ENCODE measurements around the gene GRIA1.

GRIA1 gene

GRCh38 chr5:153508700-153509099, 18.2 kb downstream of the GRIA1 start:
- no peak for DNase-seq (ENCODE audit: low read depth)
- TF ChIP-seq CTCF (IDR thresholded peaks at IDR 0.05; ENCODE audit: control insufficient read depth, insufficient read depth, low read depth, low read length, missing control alignments): no peak
- H3K4me3 ChIP-seq (ENCODE audit: control insufficient read depth, low read depth, low read length): no peak overlapping the region

- H3K4me3 ChIP-seq (ENCODE audit: control insufficient read depth, low read depth, low read length): no peak overlapping the region
- DNase-seq (ENCODE audit: low read depth): no peak
- TF ChIP-seq CTCF (IDR thresholded peaks at IDR 0.05; ENCODE audit: control insufficient read depth, insufficient read depth, low read depth, low read length, missing control alignments): no peak
These were observed 21.2 kb downstream of the GRIA1 start for GRCh38 chr5:153511622-153512021.

GRCh38 chr5:153513156-153513555, 22.7 kb downstream of the GRIA1 start:
- no peak for TF ChIP-seq CTCF (IDR thresholded peaks at IDR 0.05; ENCODE audit: control insufficient read depth, insufficient read depth, low read depth, low read length, missing control alignments)
- H3K4me3 ChIP-seq (ENCODE audit: control insufficient read depth, low read depth, low read length): no peak overlapping the region
- no peak for DNase-seq (ENCODE audit: low read depth)

- TF ChIP-seq CTCF (IDR thresholded peaks at IDR 0.05; ENCODE audit: control insufficient read depth, insufficient read depth, low read depth, low read length, missing control alignments): no peak
- no peak overlapping the region for H3K4me3 ChIP-seq (ENCODE audit: control insufficient read depth, low read depth, low read length)
- DNase-seq (ENCODE audit: low read depth): peak; percentile 41
These were observed 24.8 kb downstream of the GRIA1 start for GRCh38 chr5:153515301-153515700.

GRCh38 chr5:153516504-153517240, 26.2 kb downstream of the GRIA1 start:
- H3K4me3 ChIP-seq (ENCODE audit: control insufficient read depth, low read depth, low read length): no peak overlapping the region
- DNase-seq (ENCODE audit: low read depth): no peak
- TF ChIP-seq CTCF (IDR thresholded peaks at IDR 0.05; ENCODE audit: control insufficient read depth, insufficient read depth, low read depth, low read length, missing control alignments): no peak

GRCh38 chr5:153517241-153517611, 26.8 kb downstream of the GRIA1 start:
- no peak for TF ChIP-seq CTCF (IDR thresholded peaks at IDR 0.05; ENCODE audit: control insufficient read depth, insufficient read depth, low read depth, low read length, missing control alignments)
- DNase-seq (ENCODE audit: low read depth): no peak
- no peak overlapping the region for H3K4me3 ChIP-seq (ENCODE audit: control insufficient read depth, low read depth, low read length)
